Keratinocyte (primary cell): ENCODE data around the gene PAPOLA.

Source experiments
- CTCF ChIP-seq, 3 experiments: IDR thresholded peaks in 1 of 3; conservative IDR thresholded peaks in 1 of 3; optimal IDR thresholded peaks in 1 of 3; 2 replicates in 2 of 3; 3 replicates in 1 of 3; pipeline versions ENCODE3 to v1.5.1; 2011; ENCODE audit warnings: low read length in 3 of 3, mild to moderate bottlenecking in 3 of 3, moderate library complexity in 2 of 3, control low read depth in 1 of 3, inconsistent platforms in 1 of 3; ENCODE audit not compliant: insufficient read depth in 2 of 3; ENCODE audit errors: extremely low read depth in 1 of 3
- EZH2 ChIP-seq: IDR thresholded peaks from one replicate; pipeline ENCODE4 v1.6.1; 2012; ENCODE audit warnings: inconsistent platforms, mild to moderate bottlenecking, low read length, moderate library complexity

GRCh38 chr14:96597680-96598079, 95.5 kb downstream of the PAPOLA start:
- TF ChIP-seq EZH2 (no peak), CTCF (optimal IDR thresholded peaks at IDR 0.05 in 1 of 3, IDR thresholded peaks at IDR 0.05 in 1 of 3, conservative IDR thresholded peaks at IDR 0.05 in 1 of 3; ENCODE audit: extremely low read depth in 1 of 3, insufficient read depth in 2 of 3, low read length in 3 of 3) (no peak)
